DND-41 (cell line): ENCODE measurements around the gene LMAN2.

Experiments used
- ATAC-seq: fragments of 200-7000 bp; cut with Tn5 transposase; 3 replicates; pipeline ENCODE4 v1.9.1; 2021; ENCODE audit warnings: low read depth; ENCODE audit not compliant: insufficient read depth
- DNase-seq: peaks from one replicate; pipeline ENCODE4 v3.0.0-alpha.2; 2020
- H2AFZ ChIP-seq: 2 replicates; pipeline ENCODE4 v1.6.0; 2012; ENCODE audit warnings: low read depth, low read length
- H3K27ac ChIP-seq: 2 replicates; pipeline ENCODE4 v1.5.1; 2012; ENCODE audit warnings: low read length, inconsistent platforms
- H3K27me3 ChIP-seq: fragments of 200-600 bp; sonication (generic); 2 replicates; pipeline ENCODE4 v1.6.0; 2012; ENCODE audit warnings: low read length, mild to moderate bottlenecking, inconsistent platforms; ENCODE audit not compliant: insufficient read depth, poor library complexity
- H3K36me3 ChIP-seq: 2 replicates; pipeline ENCODE4 v1.5.1; 2012; ENCODE audit warnings: low read length, inconsistent platforms; ENCODE audit not compliant: insufficient read depth
- H3K4me1 ChIP-seq: 2 replicates; pipeline ENCODE4 v1.5.1; 2012; ENCODE audit warnings: mild to moderate bottlenecking, low read length; ENCODE audit not compliant: insufficient read depth
- H3K4me2 ChIP-seq: 2 replicates; pipeline ENCODE4 v1.6.0; 2012; ENCODE audit warnings: mild to moderate bottlenecking, moderate library complexity, low read length, inconsistent platforms; ENCODE audit not compliant: insufficient read depth
- H3K4me3 ChIP-seq, 2 experiments: fragments of 200-600 bp in 1 of 2; shearing (Covaris generic) in 1 of 2; 2 replicates each; pipeline ENCODE4 v1.5.1; 2012 to 2016; ENCODE audit warnings: inconsistent platforms in 2 of 2, low read length in 2 of 2, mild to moderate bottlenecking in 2 of 2, low read depth in 1 of 2, moderate library complexity in 1 of 2
- H3K79me2 ChIP-seq: 2 replicates; pipeline ENCODE4 v1.6.0; 2012; ENCODE audit warnings: low read length, inconsistent platforms; ENCODE audit not compliant: insufficient read depth
- H3K9ac ChIP-seq: 2 replicates; pipeline ENCODE4 v1.6.0; 2012; ENCODE audit warnings: low read depth, mild to moderate bottlenecking, inconsistent platforms, low read length, moderate library complexity
- H3K9me3 ChIP-seq: 2 replicates; pipeline ENCODE4 v1.5.1; 2012; ENCODE audit warnings: low read length, moderate library complexity, mild to moderate bottlenecking, inconsistent platforms; ENCODE audit not compliant: insufficient read depth, severe bottlenecking
- H4K20me1 ChIP-seq: 2 replicates; pipeline ENCODE4 v1.6.0; 2012; ENCODE audit warnings: low read length; ENCODE audit not compliant: insufficient read depth
- EZH2 ChIP-seq: IDR thresholded peaks from 3 replicates; pipeline ENCODE4 v1.6.1; 2012; ENCODE audit warnings: borderline replicate concordance, low read depth, mild to moderate bottlenecking, moderate library complexity, low read length, inconsistent platforms; ENCODE audit not compliant: severe bottlenecking
- TF ChIP-seq, protein P1 (sequence below): IDR thresholded peaks from 2 replicates; pipeline ENCODE4 v1.5.1; 2012; ENCODE audit warnings: borderline replicate concordance, low read length, moderate library complexity, mild to moderate bottlenecking; ENCODE audit not compliant: poor library complexity, severe bottlenecking; ENCODE audit errors: extremely low read depth

The LMAN2 gene

DNA sequence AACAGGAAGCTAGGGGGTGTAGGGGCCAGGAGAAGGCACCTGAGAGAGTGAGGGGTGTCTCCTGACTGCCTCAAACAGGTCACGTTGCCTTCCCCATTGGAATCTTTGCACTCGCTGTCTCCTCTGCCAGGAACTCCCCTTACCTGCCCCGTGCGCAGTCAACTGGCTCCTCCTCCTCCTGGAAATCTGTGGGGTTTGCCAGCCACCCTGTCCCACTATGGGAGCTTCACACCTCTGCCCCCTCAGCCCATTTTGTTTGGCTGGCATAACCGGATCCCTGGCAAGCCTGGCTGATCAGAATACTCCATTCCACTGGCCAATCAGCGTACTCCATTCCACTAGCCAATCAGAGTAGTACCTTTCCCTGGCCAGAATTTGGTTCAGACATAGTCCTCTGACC is 22.3 kb upstream of the LMAN2 start:
- H3K27me3 ChIP-seq: no peaks in the 10 kb centered on the region
- no peaks in the 10 kb centered on the region for H3K36me3 ChIP-seq
- H3K4me3 ChIP-seq: no peak overlapping the region
- TF ChIP-seq EZH2: no peak
- TF ChIP-seq, protein P1, sequence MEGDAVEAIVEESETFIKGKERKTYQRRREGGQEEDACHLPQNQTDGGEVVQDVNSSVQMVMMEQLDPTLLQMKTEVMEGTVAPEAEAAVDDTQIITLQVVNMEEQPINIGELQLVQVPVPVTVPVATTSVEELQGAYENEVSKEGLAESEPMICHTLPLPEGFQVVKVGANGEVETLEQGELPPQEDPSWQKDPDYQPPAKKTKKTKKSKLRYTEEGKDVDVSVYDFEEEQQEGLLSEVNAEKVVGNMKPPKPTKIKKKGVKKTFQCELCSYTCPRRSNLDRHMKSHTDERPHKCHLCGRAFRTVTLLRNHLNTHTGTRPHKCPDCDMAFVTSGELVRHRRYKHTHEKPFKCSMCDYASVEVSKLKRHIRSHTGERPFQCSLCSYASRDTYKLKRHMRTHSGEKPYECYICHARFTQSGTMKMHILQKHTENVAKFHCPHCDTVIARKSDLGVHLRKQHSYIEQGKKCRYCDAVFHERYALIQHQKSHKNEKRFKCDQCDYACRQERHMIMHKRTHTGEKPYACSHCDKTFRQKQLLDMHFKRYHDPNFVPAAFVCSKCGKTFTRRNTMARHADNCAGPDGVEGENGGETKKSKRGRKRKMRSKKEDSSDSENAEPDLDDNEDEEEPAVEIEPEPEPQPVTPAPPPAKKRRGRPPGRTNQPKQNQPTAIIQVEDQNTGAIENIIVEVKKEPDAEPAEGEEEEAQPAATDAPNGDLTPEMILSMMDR: no peak
- DNase-seq (no peak), ATAC-seq (no peak)
- no peaks in the 10 kb centered on the region for H4K20me1 ChIP-seq
- H3K4me1 ChIP-seq: peaks cover 12% of the 10 kb centered on the region
- H3K9ac ChIP-seq: no peak overlapping the region
- H2AFZ ChIP-seq: no peak overlapping the region
- no peak overlapping the region for H3K27ac ChIP-seq
- no peak overlapping the region for H3K4me2 ChIP-seq
- H3K79me2 ChIP-seq: no peaks in the 10 kb centered on the region
- no peaks in the 10 kb centered on the region for H3K9me3 ChIP-seq

DNA sequence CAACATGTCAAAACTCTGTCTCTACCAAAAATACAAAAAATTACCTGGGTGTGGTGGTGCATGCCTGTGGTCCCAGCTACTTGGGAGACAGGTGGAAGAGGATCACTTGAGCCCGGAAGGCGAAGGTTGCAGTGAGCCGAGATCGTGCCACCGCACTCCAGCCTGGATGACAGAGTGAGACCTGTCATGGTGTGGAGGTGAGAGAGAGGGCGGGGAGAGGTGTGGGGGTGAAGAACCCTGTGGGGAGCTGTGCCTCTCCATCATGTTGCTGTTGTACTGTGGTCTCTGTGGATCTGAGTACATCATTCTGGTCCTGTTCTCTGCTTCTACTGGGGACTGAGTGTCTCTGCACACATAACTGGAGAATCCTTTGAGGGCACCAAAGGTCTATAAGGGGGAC is 21.4 kb upstream of the LMAN2 start:
- TF ChIP-seq EZH2: no peak
- TF ChIP-seq, protein P1: no peak
- H3K9ac ChIP-seq: no peak overlapping the region
- no peak overlapping the region for H3K27ac ChIP-seq
- peaks cover 12% of the 10 kb centered on the region for H3K4me1 ChIP-seq
- no peaks in the 10 kb centered on the region for H3K79me2 ChIP-seq
- no peak overlapping the region for H2AFZ ChIP-seq
- ATAC-seq (no peak), DNase-seq (no peak)
- H3K4me3 ChIP-seq: no peak overlapping the region
- H3K9me3 ChIP-seq: no peaks in the 10 kb centered on the region
- no peaks in the 10 kb centered on the region for H3K36me3 ChIP-seq
- no peaks in the 10 kb centered on the region for H4K20me1 ChIP-seq
- no peaks in the 10 kb centered on the region for H3K27me3 ChIP-seq
- no peak overlapping the region for H3K4me2 ChIP-seq

DNA sequence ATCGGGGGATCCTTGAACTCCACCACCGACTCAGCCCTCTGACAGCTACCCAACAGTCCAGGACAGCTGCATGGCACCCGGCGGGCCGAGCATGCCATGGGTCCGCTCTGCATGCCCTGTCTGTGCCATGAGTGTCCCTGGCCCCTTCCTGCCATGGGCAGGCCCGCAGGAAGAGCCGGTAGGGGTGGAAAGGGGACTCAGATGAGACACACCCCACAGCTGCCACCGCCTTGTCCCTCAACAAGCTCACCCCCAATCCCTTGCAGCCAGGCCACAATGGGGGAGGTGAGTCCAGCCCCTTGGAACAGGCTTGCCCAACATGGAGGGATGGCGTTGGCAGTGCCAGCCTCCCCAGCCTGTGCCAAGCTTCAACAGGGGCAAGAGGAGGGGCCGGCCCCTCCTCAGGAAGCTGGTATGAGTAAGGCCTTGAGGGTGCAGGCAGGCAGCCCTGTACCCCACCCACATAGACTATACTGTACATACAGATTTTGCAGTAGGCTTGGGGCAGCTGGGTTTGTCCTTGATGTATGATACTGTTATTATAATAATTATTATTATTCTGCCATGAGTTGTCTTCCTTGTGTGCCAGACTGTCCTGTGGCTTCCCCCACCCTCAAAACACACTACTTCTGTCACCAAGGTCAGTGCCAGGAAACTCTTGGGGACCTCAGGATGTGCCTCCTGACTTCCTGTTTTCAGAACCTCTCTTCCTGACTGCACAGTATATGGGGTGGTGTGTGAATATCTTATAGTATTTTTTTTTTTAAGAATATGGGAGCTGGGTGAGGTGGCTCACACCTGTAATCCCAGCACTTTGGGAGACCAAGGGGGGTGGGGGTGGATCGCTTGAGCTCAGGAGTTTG is 20.8 kb upstream of the LMAN2 start:
- no peak overlapping the region for H3K9ac ChIP-seq
- H3K4me1 ChIP-seq: peaks cover 12% of the 10 kb centered on the region
- no peak overlapping the region for H3K27ac ChIP-seq
- ATAC-seq (peak; percentile 51), DNase-seq (no peak)
- TF ChIP-seq EZH2: no peak
- TF ChIP-seq, protein P1: no peak
- no peaks in the 10 kb centered on the region for H3K36me3 ChIP-seq
- H3K27me3 ChIP-seq: no peaks in the 10 kb centered on the region
- H3K4me2 ChIP-seq: no peak overlapping the region
- no peak overlapping the region for H2AFZ ChIP-seq
- no peaks in the 10 kb centered on the region for H3K9me3 ChIP-seq
- H4K20me1 ChIP-seq: no peaks in the 10 kb centered on the region
- no peak overlapping the region for H3K4me3 ChIP-seq
- H3K79me2 ChIP-seq: no peaks in the 10 kb centered on the region
